HG02943 (cell line): ENCODE data around the gene PNPO.
"Not testable (repeated sequence)": the region's sequence is repeated elsewhere in the genome, so short reads cannot be mapped to it uniquely, and the experiment has no call there.

Source experiments
- ATAC-seq: cut with Tn5 transposase; IDR thresholded peaks from one replicate; pipeline ENCODE4 v1.9.1; 2021; ENCODE audit warnings: mild to moderate bottlenecking, low read depth, moderate library complexity; ENCODE audit not compliant: unreplicated experiment

PNPO gene

GRCh38 chr17:47917581-47917980 is 23.8 kb upstream of the PNPO start:
- ATAC-seq = no peak

- ATAC-seq = no peak
Observed at GRCh38 chr17:47918006-47918405, 23.4 kb upstream of the PNPO start.

- ATAC-seq = no peak
Observed at GRCh38 chr17:47918991-47919390, 22.4 kb upstream of the PNPO start.

- ATAC-seq = not testable (repeated sequence)
Observed at GRCh38 chr17:47919889-47920288, 21.5 kb upstream of the PNPO start.

GRCh38 chr17:47924785-47925677 is 16.3 kb upstream of the PNPO start:
- no peak for ATAC-seq

GRCh38 chr17:47925678-47925988 is 15.7 kb upstream of the PNPO start:
- no peak for ATAC-seq

GRCh38 chr17:47927821-47928400 is 13.5 kb upstream of the PNPO start:
- no peak for ATAC-seq

GRCh38 chr17:47928415-47928814 is 13.0 kb upstream of the PNPO start:
- no peak for ATAC-seq

- ATAC-seq = no peak
Observed at GRCh38 chr17:47929218-47930000, 12.0 kb upstream of the PNPO start.

- ATAC-seq = no peak
Observed at GRCh38 chr17:47931848-47932247, 9.5 kb upstream of the PNPO start.

- ATAC-seq = no peak
Observed at GRCh38 chr17:47934856-47935255, 6.5 kb upstream of the PNPO start.

GRCh38 chr17:47935468-47935867 is 5.9 kb upstream of the PNPO start:
- not testable (repeated sequence) for ATAC-seq

- ATAC-seq = no peak
Observed at GRCh38 chr17:47935961-47936360, 5.4 kb upstream of the PNPO start.

GRCh38 chr17:47937941-47938340 is 3.4 kb upstream of the PNPO start:
- no peak for ATAC-seq

- no peak for ATAC-seq
Observed at GRCh38 chr17:47942096-47942510, 732 bp downstream of the PNPO start.

- ATAC-seq = no peak
Observed at GRCh38 chr17:47942568-47942967, 1.2 kb downstream of the PNPO start.

- ATAC-seq = no peak
Observed at GRCh38 chr17:47945080-47945479, 3.7 kb downstream of the PNPO start.

GRCh38 chr17:47945529-47946508 is 4.4 kb downstream of the PNPO start:
- no peak for ATAC-seq

GRCh38 chr17:47946516-47946915 is 5.1 kb downstream of the PNPO start:
- no peak for ATAC-seq

GRCh38 chr17:47946929-47947397 is 5.6 kb downstream of the PNPO start:
- no peak for ATAC-seq
